HL-60 (cell line): Measurements from ENCODE around the gene TUBGCP3.

Experiments used
- DNase-seq, 2 experiments: peaks; one replicate each; pipeline ENCODE4 v3.0.0-alpha.2; 2010 to 2020; ENCODE audit warnings: low read depth in 1 of 2, low spot score in 1 of 2
- H3K27ac ChIP-seq: fragments of 250-450 bp; sonication (Bioruptor Pico); replicated peaks from 2 replicates; pipeline ENCODE4 v1.5.1; 2020; ENCODE audit warnings: mild to moderate bottlenecking, moderate library complexity
- H3K27me3 ChIP-seq: fragments of 250-450 bp; sonication (Bioruptor Pico); 2 replicates; pipeline ENCODE4 v1.5.1; 2021; ENCODE audit warnings: mild to moderate bottlenecking, moderate library complexity; ENCODE audit not compliant: insufficient read depth, poor library complexity, severe bottlenecking
- H3K4me3 ChIP-seq: replicated peaks from 2 replicates; pipeline ENCODE4 v1.5.1; 2011; ENCODE audit warnings: mild to moderate bottlenecking, control low read depth, low read length; ENCODE audit not compliant: insufficient read depth
- CTCF ChIP-seq: IDR thresholded peaks from one replicate; pipeline ENCODE4 v1.5.1; 2011; ENCODE audit warnings: low read length, control low read depth, inconsistent platforms; ENCODE audit not compliant: insufficient read depth
- GABPA ChIP-seq: IDR thresholded peaks from 2 replicates; pipeline ENCODE4 v1.6.1; 2012; ENCODE audit warnings: low read depth
- POLR2AphosphoS5 ChIP-seq: IDR thresholded peaks from 2 replicates; pipeline ENCODE4 v1.6.1; 2012; ENCODE audit warnings: low read depth
- REST ChIP-seq: IDR thresholded peaks from 2 replicates; pipeline ENCODE4 v1.6.1; 2012; ENCODE audit warnings: low read depth; ENCODE audit not compliant: insufficient replicate concordance
- SPI1 ChIP-seq: IDR thresholded peaks from 2 replicates; pipeline ENCODE4 v1.6.1; 2012; ENCODE audit warnings: low read depth, mild to moderate bottlenecking, borderline replicate concordance

TUBGCP3 gene

DNA sequence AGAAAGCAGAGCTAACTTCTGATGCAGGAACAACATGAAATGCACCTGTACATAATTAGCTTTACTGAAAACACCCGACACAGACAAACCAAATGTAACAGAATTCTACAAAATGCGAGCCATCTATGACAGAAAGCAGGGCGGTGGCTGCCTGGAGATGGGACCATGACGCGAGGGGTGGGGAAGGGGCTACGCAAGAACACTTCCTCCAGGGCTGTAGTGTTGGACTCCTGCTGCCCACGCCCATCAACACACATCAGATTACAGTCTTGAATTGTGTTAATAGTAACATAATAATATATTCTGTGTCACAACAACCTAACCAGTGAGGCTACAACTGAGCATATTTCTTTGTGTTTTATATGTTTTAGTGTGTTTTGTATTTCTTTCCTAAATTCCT is 108.6 kb downstream of the TUBGCP3 start:
- no peak overlapping the region for H3K27ac ChIP-seq
- H3K4me3 ChIP-seq, result no peak overlapping the region
- no peak for DNase-seq

DNA sequence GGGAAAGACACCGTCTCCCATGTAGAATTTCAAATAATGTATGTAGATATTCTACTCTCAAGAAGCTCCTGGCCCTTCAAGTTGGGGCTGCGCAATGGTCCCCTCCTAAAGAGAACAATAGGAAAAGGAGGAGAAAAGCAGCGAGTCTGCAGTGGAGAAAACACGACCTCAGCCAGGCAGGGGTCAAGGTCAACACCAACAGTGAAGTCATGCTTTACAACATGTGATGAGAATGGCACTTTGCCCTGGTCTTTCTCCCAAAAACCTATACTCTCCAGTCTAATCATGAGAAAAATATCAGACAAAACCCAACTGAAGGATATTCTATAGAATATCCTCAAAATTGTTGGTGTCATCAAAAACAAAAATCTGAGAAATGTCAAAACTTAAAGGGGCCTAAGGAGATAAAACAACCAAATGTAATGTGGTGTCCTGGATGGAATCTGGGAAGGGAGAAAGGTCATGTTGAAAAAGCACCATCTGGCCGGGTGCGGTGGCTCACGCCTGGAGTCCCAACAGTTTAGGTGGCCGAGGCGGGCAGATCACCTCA is 110.8 kb downstream of the TUBGCP3 start:
- Histone ChIP-seq H3K27me3 (no peaks in the 10 kb centered on the region), H3K4me3 (no peak overlapping the region), H3K27ac (no peak overlapping the region)
- no peak for DNase-seq
- no peak for TF ChIP-seq CTCF
- no peak for TF ChIP-seq POLR2AphosphoS5
- no peak for TF ChIP-seq SPI1
- TF ChIP-seq GABPA, result no peak
- TF ChIP-seq REST, result no peak

More for the DNA sequence above, 108.6 kb downstream of the TUBGCP3 start:
- no peaks in the 10 kb centered on the region for H3K27me3 ChIP-seq
- TF ChIP-seq POLR2AphosphoS5 (no peak), SPI1 (no peak), CTCF (no peak), GABPA (no peak), REST (no peak)

GRCh38 chr13:112475889-112476288 is 112.1 kb downstream of the TUBGCP3 start:
- TF ChIP-seq GABPA (no peak), SPI1 (no peak), CTCF (no peak), REST (no peak), POLR2AphosphoS5 (no peak)
- Histone ChIP-seq H3K27me3 (no peaks in the 10 kb centered on the region), H3K4me3 (no peak overlapping the region), H3K27ac (no peak overlapping the region)
- no peak for DNase-seq
